Cardiac fibroblast (primary cell): ENCODE results near the gene AMPD3.

Source experiments
- DNase-seq, 2 donors: peaks; one replicate each; pipeline versions ENCODE4 v3.0.0 to v3.0.0-alpha.2; 2010; ENCODE audit warnings: low read depth in 2 of 2
- H3K4me3 ChIP-seq, 2 donors: replicated peaks in 1 of 2; 1 replicate in 1 of 2; 2 replicates in 1 of 2; pipeline ENCODE4 v1.5.1; 2011; ENCODE audit warnings: low read depth in 2 of 2, low read length in 2 of 2, mild to moderate bottlenecking in 2 of 2, moderate library complexity in 1 of 2
- TF ChIP-seq, protein P1 (sequence below): IDR thresholded peaks from one replicate; pipeline ENCODE4 v1.5.1; 2011; ENCODE audit warnings: low read depth, mild to moderate bottlenecking, low read length, inconsistent platforms

The AMPD3 gene

DNA sequence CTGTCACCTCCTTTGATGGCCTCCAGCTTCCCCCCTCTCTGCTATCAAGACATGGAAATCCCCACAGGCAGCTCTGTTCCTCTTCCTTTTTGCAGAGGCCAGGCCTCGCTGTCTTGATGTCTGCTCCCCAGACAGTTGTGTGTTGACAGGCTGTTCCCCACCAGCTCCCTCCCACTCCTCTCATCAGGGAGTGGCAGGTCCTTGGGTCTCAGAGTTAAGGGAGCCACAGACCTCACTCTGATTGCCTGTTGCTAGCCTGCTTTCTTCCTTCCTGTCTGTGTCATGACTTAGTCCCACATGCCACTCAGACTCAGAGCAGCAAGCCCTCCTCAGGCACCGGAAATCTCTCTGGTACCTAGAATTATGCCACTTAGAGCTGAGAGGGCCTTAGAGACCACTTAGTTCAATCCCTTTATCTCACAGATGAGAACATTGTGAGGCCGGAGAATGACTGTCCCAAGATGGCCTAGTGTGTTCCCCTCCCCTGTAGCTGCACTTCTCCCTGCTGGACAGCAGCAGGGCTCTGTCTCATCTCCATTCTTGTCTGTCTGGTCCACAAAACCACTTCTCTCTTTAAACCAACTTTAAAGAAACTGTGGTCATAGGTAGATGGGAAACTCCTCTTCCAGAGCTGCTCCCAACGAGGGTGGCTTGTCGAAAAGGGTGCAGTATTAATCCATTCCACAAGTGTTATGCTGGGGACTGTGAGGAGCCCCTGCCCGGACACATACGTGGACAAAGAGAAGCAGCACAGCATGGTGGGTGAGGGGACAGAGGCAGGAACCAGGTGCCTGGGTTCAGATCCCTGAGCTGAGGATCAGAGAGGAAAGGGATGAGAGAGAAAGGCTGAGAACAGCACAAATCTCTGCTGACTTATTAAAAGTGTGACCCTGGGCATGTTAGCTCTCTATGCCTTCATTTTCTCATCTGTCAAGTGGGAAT, 4.2 kb downstream of the AMPD3 start:
- TF ChIP-seq, protein P1, sequence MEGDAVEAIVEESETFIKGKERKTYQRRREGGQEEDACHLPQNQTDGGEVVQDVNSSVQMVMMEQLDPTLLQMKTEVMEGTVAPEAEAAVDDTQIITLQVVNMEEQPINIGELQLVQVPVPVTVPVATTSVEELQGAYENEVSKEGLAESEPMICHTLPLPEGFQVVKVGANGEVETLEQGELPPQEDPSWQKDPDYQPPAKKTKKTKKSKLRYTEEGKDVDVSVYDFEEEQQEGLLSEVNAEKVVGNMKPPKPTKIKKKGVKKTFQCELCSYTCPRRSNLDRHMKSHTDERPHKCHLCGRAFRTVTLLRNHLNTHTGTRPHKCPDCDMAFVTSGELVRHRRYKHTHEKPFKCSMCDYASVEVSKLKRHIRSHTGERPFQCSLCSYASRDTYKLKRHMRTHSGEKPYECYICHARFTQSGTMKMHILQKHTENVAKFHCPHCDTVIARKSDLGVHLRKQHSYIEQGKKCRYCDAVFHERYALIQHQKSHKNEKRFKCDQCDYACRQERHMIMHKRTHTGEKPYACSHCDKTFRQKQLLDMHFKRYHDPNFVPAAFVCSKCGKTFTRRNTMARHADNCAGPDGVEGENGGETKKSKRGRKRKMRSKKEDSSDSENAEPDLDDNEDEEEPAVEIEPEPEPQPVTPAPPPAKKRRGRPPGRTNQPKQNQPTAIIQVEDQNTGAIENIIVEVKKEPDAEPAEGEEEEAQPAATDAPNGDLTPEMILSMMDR = no peak
- DNase-seq = peak in 1 of 2 donors; percentile 17
- H3K4me3 ChIP-seq = no peak overlapping the region

DNA sequence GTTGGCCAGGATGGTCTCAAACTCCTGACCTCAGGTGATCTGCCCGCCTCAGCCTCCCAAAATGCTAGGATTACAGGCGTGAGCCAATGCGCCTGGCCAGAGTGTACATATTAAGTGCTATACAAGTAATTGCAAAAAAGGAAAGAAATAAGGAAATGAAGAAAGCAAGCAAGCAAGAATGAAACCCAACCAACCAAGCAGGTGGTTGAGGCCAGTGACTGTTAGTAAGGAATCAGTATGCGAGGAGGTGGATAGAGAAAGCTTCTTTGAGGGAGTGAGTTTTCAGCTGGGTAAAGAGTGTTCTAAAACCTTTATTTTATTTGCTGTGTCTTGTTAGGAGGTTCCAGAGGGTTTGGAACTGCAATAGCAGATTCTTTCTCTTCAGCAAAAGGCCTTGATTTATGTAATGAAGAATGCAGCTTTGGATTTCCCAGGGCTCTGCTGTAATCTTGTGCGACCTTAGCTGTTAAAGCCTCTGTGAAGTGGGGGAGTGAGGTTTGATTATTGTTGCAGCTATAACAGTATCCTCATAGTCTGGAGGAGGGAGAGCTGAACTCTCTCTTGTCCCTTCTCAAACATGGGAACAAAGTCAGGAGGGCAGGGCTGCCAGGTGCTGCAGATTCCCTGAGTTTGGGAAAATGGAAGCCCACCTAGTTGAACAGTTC, 5.7 kb downstream of the AMPD3 start:
- no peak for DNase-seq
- H3K4me3 ChIP-seq = no peak overlapping the region
- TF ChIP-seq, protein P1 = no peak

DNA sequence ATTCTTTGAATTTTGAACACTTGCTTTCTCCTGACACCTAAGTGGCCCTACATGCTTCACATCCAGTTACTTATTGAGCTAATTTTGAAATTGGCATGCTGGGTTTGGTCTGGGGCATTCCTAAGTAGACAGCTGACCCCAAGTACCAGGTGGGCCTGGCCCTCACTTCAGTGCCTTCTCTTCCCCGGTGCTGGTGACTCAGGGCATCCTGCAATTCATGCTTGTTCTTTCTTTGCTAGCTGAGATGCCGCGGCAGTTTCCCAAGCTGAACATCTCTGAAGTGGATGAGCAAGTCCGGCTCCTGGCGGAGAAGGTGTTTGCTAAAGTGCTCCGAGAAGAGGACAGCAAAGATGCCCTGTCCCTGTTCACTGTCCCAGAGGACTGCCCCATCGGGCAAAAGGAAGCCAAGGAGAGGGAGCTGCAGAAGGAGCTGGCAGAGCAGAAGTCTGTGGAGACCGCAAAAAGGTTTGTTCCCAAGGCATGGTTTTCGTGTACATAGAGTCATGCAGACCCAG, 6.3 kb downstream of the AMPD3 start:
- DNase-seq = no peak
- TF ChIP-seq, protein P1 = no peak
- H3K4me3 ChIP-seq = no peak overlapping the region

DNA sequence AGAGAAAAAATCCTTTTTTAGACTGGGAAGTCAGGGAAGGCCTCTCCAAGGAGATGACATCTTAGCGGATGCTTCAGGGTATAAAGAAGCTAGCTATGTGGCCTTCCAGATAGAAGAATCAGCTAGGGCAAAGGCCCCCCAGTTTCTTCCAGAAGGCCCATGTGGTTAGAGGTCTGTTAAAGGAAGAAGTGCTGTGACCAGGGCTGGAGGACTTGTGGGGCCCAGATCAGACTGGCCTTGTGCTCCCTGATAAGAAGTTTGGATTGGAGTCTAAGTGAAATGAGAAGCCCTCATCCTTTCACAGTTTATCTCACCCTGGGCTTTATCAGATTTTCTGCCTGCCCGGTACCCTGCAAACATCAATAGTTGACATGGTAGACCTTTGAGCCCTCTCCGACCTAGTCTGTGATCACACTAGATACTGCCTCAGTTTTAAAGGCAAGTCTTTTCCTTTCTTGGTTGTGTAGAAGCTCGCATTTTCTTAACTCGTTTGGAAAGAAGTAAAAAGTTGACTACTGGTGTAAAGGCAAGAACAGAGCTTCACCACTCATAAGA, 7.8 kb downstream of the AMPD3 start:
- TF ChIP-seq, protein P1 = no peak
- no peak overlapping the region for H3K4me3 ChIP-seq
- no peak for DNase-seq

DNA sequence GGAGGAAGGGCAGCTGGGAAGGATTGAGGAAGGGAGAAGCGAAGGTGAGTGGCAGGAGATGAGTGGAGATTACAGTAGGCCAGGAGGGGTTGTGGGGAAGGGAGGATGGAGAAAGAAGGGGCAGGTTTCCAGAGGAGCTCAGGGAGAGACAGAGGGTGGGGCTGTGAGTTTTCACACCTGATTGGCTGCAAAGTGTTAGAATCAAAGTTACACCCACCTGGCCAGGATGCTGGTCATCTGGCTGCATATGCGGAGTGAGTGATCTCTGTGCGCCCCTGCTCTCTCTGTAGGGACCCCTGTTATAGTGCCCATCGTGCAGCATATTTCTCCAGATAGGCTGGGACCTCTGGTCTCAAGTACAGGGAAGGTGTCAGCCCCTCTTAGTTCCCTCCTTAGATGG, 18.3 kb downstream of the AMPD3 start:
- no peak for DNase-seq
- TF ChIP-seq, protein P1 = no peak
- no peak overlapping the region for H3K4me3 ChIP-seq

DNA sequence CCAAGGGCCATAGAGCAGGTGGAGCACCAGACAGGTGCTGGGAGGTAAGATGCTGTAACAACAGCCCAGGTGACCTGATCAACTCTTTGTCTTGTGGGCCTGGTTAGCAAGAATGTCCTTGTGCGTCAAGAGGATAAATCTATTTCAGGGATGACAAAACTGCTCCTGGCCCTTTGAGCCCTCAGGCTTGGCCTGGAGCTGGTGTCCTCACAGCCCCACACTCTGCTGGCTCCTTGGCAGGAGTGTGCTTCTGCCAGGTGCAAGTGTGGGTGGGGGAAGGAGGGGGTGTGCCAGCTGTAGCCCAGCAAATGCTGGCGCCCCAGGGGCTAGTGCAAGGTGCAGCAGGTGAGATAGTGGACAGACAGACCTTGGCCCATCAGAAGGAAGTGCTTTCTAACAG, 19.5 kb downstream of the AMPD3 start:
- TF ChIP-seq, protein P1 = no peak
- no peak for DNase-seq
- H3K4me3 ChIP-seq = no peak overlapping the region
